Neural progenitor cell (in vitro differentiated cells): Measurements from ENCODE around the gene NANP. TPM values are rescaled to one million over a fixed set of nuclear protein-coding genes. Genes with fewer than 3 reads are reported as not detected.

Experiments
- DNase-seq: peaks from one replicate; pipeline ENCODE4 v3.0.0-alpha.2; 2016; ENCODE audit warnings: low spot score
- H2AFZ ChIP-seq: fragments of 200-600 bp; sonication (generic); replicated peaks from 2 replicates; pipeline ENCODE4 v1.6.1; 2016; ENCODE audit warnings: antibody characterized with exemption
- H3F3A ChIP-seq: fragments of 200-600 bp; sonication (generic); 2 replicates; pipeline ENCODE4 v1.6.1; 2016; ENCODE audit warnings: antibody characterized with exemption, low read depth
- H3K27ac ChIP-seq: fragments of 200-600 bp; sonication (generic); 2 replicates; pipeline ENCODE4 v1.5.1; 2016; ENCODE audit warnings: mild to moderate bottlenecking
- H3K27me3 ChIP-seq: fragments of 200-600 bp; sonication (generic); 2 replicates; pipeline ENCODE4 v1.6.1; 2016; ENCODE audit warnings: mild to moderate bottlenecking, moderate library complexity
- H3K36me3 ChIP-seq: fragments of 200-600 bp; sonication (generic); 2 replicates; pipeline ENCODE4 v1.5.1; 2016
- H3K4me1 ChIP-seq: fragments of 200-600 bp; sonication (generic); 2 replicates; pipeline ENCODE4 v1.6.1; 2016; ENCODE audit warnings: mixed run types
- H3K4me2 ChIP-seq: fragments of 200-600 bp; sonication (generic); 2 replicates; pipeline ENCODE4 v1.6.1; 2016
- H3K4me3 ChIP-seq: fragments of 200-600 bp; sonication (generic); 2 replicates; pipeline ENCODE4 v1.5.1; 2016
- H3K79me2 ChIP-seq: fragments of 200-600 bp; sonication (generic); 2 replicates; pipeline ENCODE4 v1.6.1; 2016; ENCODE audit warnings: low read depth
- H3K9ac ChIP-seq: fragments of 200-600 bp; sonication (generic); 2 replicates; pipeline ENCODE4 v1.6.1; 2016
- H3K9me3 ChIP-seq: fragments of 200-600 bp; sonication (generic); 2 replicates; pipeline ENCODE4 v1.5.1; 2016; ENCODE audit warnings: low read depth
- H4K20me1 ChIP-seq: fragments of 200-600 bp; sonication (generic); 2 replicates; pipeline ENCODE4 v1.6.1; 2016; ENCODE audit warnings: low read depth
- H3K27ac Mint-ChIP-seq: 3 replicates; pipeline ENCODE4 v1.8.0; 2021; ENCODE audit warnings: mixed read lengths
- H3K27me3 Mint-ChIP-seq: 2 replicates; pipeline ENCODE4 v1.8.0; 2022; ENCODE audit warnings: low read depth, mild to moderate bottlenecking, inconsistent platforms, moderate library complexity, mixed read lengths; ENCODE audit not compliant: insufficient read depth
- H3K36me3 Mint-ChIP-seq: 3 replicates; pipeline ENCODE4 v1.8.0; 2021; ENCODE audit warnings: mixed read lengths
- H3K4me1 Mint-ChIP-seq: 3 replicates; pipeline ENCODE4 v1.8.0; 2021; ENCODE audit warnings: mixed read lengths
- H3K4me3 Mint-ChIP-seq: 3 replicates; pipeline ENCODE4 v1.8.0; 2021; ENCODE audit warnings: mild to moderate bottlenecking, moderate library complexity, mixed read lengths
- H3K9me3 Mint-ChIP-seq: 3 replicates; pipeline ENCODE4 v1.8.0; 2020; ENCODE audit warnings: mixed read lengths
- CTCF ChIP-seq: fragments of 200-600 bp; sonication (generic); IDR thresholded peaks from 2 replicates; pipeline ENCODE4 v1.5.1; 2017; ENCODE audit warnings: antibody characterized with exemption, mild to moderate bottlenecking
- EZH2 ChIP-seq: fragments of 200-600 bp; sonication (generic); IDR thresholded peaks from 2 replicates; pipeline ENCODE4 v1.6.1; 2017; ENCODE audit warnings: antibody characterized with exemption, mild to moderate bottlenecking, moderate library complexity
- EZH2phosphoT487 ChIP-seq: fragments of 200-600 bp; sonication (generic); IDR thresholded peaks from 2 replicates; pipeline ENCODE4 v1.6.1; 2017; ENCODE audit warnings: antibody characterized with exemption
- total RNA-seq: library from RNA; depleted of rRNA; stranded (reverse); fragments of >200 nt; gene quantifications from 2 replicates; pipeline ENCODE4 v1.2.3, GENCODE V29; 2015; ENCODE audit warnings: low replicate concordance

NANP gene
- total RNA-seq, 1 donor from 2014 or later, result 3.5 TPM

- H2AFZ ChIP-seq, result no peak overlapping the region
- H3K4me1 Mint-ChIP-seq, result peaks cover 16% of the 10 kb centered on the region
- peaks cover 25% of the 10 kb centered on the region for H3K27me3 ChIP-seq
- no peak for TF ChIP-seq EZH2phosphoT487
- H3K4me3 Mint-ChIP-seq, result no peak overlapping the region
- no peak overlapping the region for H3K27ac ChIP-seq
- H3K4me3 ChIP-seq, result no peak overlapping the region
- peaks cover 7% of the 10 kb centered on the region for H3K27me3 Mint-ChIP-seq
- H3K9me3 ChIP-seq, result no peaks in the 10 kb centered on the region
- no peak overlapping the region for H3K27ac Mint-ChIP-seq
- no peak overlapping the region for H3K9ac ChIP-seq
- DNase-seq, result no peak
- peaks cover 7% of the 10 kb centered on the region for H3K4me1 ChIP-seq
- H3K9me3 Mint-ChIP-seq, result no peaks in the 10 kb centered on the region
- no peak overlapping the region for H3K4me2 ChIP-seq
- no peaks in the 10 kb centered on the region for H3K36me3 ChIP-seq
- H3F3A ChIP-seq, result peaks cover 12% of the 10 kb centered on the region
- peaks cover 9% of the 10 kb centered on the region for H3K79me2 ChIP-seq
- H3K36me3 Mint-ChIP-seq, result peaks cover 22% of the 10 kb centered on the region
- H4K20me1 ChIP-seq, result no peaks in the 10 kb centered on the region
Observed at GRCh38 chr20:25619514-25619913, 4.3 kb downstream of the NANP start.

GRCh38 chr20:25608774-25609173 is 15.0 kb downstream of the NANP start:
- Mint-ChIP-seq H3K27ac (no peak overlapping the region), H3K36me3 (peaks cover 3% of the 10 kb centered on the region), H3K4me1 (peaks cover 2% of the 10 kb centered on the region), H3K9me3 (no peaks in the 10 kb centered on the region), H3K27me3 (peaks cover 3% of the 10 kb centered on the region), H3K4me3 (no peak overlapping the region)
- no peaks in the 10 kb centered on the region for H3K79me2 ChIP-seq
- no peaks in the 10 kb centered on the region for H3K4me1 ChIP-seq
- TF ChIP-seq EZH2phosphoT487, result no peak
- no peak for TF ChIP-seq CTCF
- TF ChIP-seq EZH2, result no peak
- H3K27ac ChIP-seq, result no peak overlapping the region
- H3K4me2 ChIP-seq, result no peak overlapping the region
- no peak overlapping the region for H3K4me3 ChIP-seq
- no peaks in the 10 kb centered on the region for H3F3A ChIP-seq
- no peaks in the 10 kb centered on the region for H3K27me3 ChIP-seq
- H3K36me3 ChIP-seq, result no peaks in the 10 kb centered on the region
- DNase-seq, result no peak
- no peak overlapping the region for H2AFZ ChIP-seq
- H3K9ac ChIP-seq, result no peak overlapping the region
- H3K9me3 ChIP-seq, result no peaks in the 10 kb centered on the region
- no peaks in the 10 kb centered on the region for H4K20me1 ChIP-seq

GRCh38 chr20:25606094-25606695 is 17.6 kb downstream of the NANP start:
- Histone ChIP-seq H4K20me1 (no peaks in the 10 kb centered on the region), H3K4me2 (no peak overlapping the region), H3K4me1 (no peaks in the 10 kb centered on the region), H3K36me3 (no peaks in the 10 kb centered on the region), H3F3A (no peaks in the 10 kb centered on the region), H3K9ac (no peak overlapping the region), H3K27ac (no peak overlapping the region), H3K27me3 (no peaks in the 10 kb centered on the region), H3K9me3 (no peaks in the 10 kb centered on the region), H3K4me3 (no peak overlapping the region), H3K79me2 (no peaks in the 10 kb centered on the region), H2AFZ (no peak overlapping the region)
- no peak for TF ChIP-seq EZH2
- Mint-ChIP-seq H3K36me3 (no peaks in the 10 kb centered on the region), H3K9me3 (no peaks in the 10 kb centered on the region), H3K4me1 (no peaks in the 10 kb centered on the region), H3K4me3 (no peak overlapping the region), H3K27ac (no peak overlapping the region), H3K27me3 (peaks cover 2% of the 10 kb centered on the region)
- no peak for DNase-seq

GRCh38 chr20:25605148-25605547 is 18.7 kb downstream of the NANP start:
- Histone ChIP-seq H3K36me3 (no peaks in the 10 kb centered on the region), H3K9ac (no peak overlapping the region), H3K27me3 (no peaks in the 10 kb centered on the region), H3K79me2 (no peaks in the 10 kb centered on the region), H3K4me3 (no peak overlapping the region), H3K9me3 (no peaks in the 10 kb centered on the region), H4K20me1 (no peaks in the 10 kb centered on the region), H2AFZ (no peak overlapping the region), H3K27ac (no peak overlapping the region), H3K4me1 (no peaks in the 10 kb centered on the region), H3F3A (no peaks in the 10 kb centered on the region), H3K4me2 (no peak overlapping the region)
- Mint-ChIP-seq H3K27me3 (peaks cover 3% of the 10 kb centered on the region), H3K4me1 (no peaks in the 10 kb centered on the region), H3K27ac (no peak overlapping the region), H3K4me3 (no peak overlapping the region), H3K9me3 (no peaks in the 10 kb centered on the region), H3K36me3 (no peaks in the 10 kb centered on the region)
- no peak for DNase-seq
- TF ChIP-seq EZH2phosphoT487, result no peak
- TF ChIP-seq EZH2, result no peak
- no peak for TF ChIP-seq CTCF
